Ishikawa (cell line): ENCODE data around the gene LINS1.

Experiments
- CEBPB ChIP-seq: IDR thresholded peaks from 2 replicates; pipeline ENCODE4 v1.6.1; 2012
- CREB1 ChIP-seq: IDR thresholded peaks from 2 replicates; pipeline ENCODE4 v1.6.1; 2012; ENCODE audit warnings: low read depth
- EGR1 ChIP-seq: IDR thresholded peaks from 2 replicates; pipeline ENCODE4 v1.6.1; 2012
- EP300 ChIP-seq: IDR thresholded peaks from 2 replicates; pipeline ENCODE4 v1.6.1; 2012; ENCODE audit warnings: borderline replicate concordance
- FOXM1 ChIP-seq: IDR thresholded peaks from 2 replicates; pipeline ENCODE4 v1.6.1; 2012; ENCODE audit warnings: low read depth, borderline replicate concordance
- NFIC ChIP-seq: IDR thresholded peaks from 2 replicates; pipeline ENCODE4 v1.6.1; 2012
- RAD21 ChIP-seq: IDR thresholded peaks from 2 replicates; pipeline ENCODE4 v1.6.1; 2012; ENCODE audit warnings: low read depth
- TAF1 ChIP-seq: IDR thresholded peaks from 2 replicates; pipeline ENCODE4 v1.6.1; 2012; ENCODE audit warnings: low read depth, mild to moderate bottlenecking
- TCF12 ChIP-seq: IDR thresholded peaks from 2 replicates; pipeline ENCODE4 v1.6.1; 2012; ENCODE audit warnings: low read depth
- TEAD4 ChIP-seq: IDR thresholded peaks from 2 replicates; pipeline ENCODE4 v1.6.1; 2012
- YY1 ChIP-seq: IDR thresholded peaks from 2 replicates; pipeline ENCODE4 v1.6.1; 2012; ENCODE audit warnings: low read depth
- ZBTB7A ChIP-seq: IDR thresholded peaks from 2 replicates; pipeline ENCODE4 v1.6.1; 2012; ENCODE audit warnings: low read depth
- TF ChIP-seq, protein P1 (sequence below): IDR thresholded peaks from 2 replicates; pipeline ENCODE4 v1.6.1; 2012
- TF ChIP-seq, protein P2 (sequence below): IDR thresholded peaks from 2 replicates; pipeline ENCODE4 v1.6.1; 2012; ENCODE audit warnings: low read depth, mild to moderate bottlenecking
- TF ChIP-seq, protein P3 (sequence below): IDR thresholded peaks from 2 replicates; pipeline ENCODE4 v1.6.1; 2012

The LINS1 gene

DNA sequence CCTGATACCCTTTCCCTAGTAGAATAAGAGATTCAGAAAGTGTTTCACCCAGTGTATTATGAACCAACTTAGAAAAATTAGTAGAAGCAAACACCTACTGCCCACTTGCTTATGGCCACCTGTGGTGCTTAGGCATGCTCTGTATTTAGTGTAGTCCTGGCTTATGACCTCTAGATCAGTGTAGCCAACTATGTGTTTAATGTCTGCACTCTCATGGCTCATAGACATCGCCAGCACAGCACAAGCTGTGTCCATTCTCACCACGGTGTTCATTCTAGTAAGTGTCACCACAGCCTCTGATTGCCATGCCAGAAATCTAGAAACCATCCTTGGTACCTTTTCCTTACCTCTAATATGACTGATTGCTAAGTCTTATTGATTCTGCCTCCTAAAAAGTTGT is 14.7 kb upstream of the LINS1 start:
- TF ChIP-seq, protein P1, sequence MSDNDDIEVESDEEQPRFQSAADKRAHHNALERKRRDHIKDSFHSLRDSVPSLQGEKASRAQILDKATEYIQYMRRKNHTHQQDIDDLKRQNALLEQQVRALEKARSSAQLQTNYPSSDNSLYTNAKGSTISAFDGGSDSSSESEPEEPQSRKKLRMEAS = no peak
- TF ChIP-seq CEBPB (no peak), TCF12 (no peak), CREB1 (no peak), NFIC (no peak)
- TF ChIP-seq, protein P2, sequence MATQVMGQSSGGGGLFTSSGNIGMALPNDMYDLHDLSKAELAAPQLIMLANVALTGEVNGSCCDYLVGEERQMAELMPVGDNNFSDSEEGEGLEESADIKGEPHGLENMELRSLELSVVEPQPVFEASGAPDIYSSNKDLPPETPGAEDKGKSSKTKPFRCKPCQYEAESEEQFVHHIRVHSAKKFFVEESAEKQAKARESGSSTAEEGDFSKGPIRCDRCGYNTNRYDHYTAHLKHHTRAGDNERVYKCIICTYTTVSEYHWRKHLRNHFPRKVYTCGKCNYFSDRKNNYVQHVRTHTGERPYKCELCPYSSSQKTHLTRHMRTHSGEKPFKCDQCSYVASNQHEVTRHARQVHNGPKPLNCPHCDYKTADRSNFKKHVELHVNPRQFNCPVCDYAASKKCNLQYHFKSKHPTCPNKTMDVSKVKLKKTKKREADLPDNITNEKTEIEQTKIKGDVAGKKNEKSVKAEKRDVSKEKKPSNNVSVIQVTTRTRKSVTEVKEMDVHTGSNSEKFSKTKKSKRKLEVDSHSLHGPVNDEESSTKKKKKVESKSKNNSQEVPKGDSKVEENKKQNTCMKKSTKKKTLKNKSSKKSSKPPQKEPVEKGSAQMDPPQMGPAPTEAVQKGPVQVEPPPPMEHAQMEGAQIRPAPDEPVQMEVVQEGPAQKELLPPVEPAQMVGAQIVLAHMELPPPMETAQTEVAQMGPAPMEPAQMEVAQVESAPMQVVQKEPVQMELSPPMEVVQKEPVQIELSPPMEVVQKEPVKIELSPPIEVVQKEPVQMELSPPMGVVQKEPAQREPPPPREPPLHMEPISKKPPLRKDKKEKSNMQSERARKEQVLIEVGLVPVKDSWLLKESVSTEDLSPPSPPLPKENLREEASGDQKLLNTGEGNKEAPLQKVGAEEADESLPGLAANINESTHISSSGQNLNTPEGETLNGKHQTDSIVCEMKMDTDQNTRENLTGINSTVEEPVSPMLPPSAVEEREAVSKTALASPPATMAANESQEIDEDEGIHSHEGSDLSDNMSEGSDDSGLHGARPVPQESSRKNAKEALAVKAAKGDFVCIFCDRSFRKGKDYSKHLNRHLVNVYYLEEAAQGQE = no peak

DNA sequence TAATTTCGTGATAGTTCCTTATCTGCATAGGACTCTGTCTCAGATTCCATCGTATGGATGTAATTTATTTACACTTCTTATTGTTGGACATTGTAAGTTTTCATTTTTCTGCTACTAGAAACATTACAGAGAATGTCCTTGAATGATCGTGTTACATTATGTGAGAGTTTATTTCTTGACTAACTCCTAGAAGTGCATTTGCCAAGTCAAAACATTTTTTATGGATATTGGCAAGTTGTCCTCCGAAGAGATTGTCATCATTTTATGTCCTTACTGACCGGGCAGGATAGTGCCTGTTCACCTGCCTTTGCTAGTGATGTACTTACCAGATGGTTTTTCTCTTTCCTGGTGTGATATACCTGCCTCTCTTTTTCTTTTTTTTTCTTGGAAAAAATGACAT is 13.8 kb upstream of the LINS1 start:
- no peak for TF ChIP-seq YY1
- no peak for TF ChIP-seq TAF1

DNA sequence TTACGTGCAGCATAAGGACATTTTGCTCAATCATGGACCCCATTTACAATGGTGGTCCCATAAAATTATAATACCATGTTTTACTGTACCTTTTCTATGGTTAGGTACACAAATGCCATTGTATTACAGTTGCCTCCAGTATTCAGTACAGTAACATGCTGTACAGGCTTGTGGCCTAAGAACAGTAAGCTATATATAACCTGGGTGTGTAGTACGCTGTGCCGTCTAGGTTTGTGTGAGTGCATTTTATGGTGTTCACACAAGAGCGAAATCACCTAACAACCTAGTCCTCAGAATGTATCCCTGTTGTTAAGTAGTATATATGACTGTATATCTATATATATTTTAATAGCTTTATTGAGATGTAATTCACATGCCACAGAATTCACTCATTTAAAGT is 12.9 kb upstream of the LINS1 start:
- TF ChIP-seq FOXM1 (no peak), EP300 (no peak), TCF12 (no peak), YY1 (no peak), EGR1 (no peak)
- TF ChIP-seq, protein P1 = no peak

DNA sequence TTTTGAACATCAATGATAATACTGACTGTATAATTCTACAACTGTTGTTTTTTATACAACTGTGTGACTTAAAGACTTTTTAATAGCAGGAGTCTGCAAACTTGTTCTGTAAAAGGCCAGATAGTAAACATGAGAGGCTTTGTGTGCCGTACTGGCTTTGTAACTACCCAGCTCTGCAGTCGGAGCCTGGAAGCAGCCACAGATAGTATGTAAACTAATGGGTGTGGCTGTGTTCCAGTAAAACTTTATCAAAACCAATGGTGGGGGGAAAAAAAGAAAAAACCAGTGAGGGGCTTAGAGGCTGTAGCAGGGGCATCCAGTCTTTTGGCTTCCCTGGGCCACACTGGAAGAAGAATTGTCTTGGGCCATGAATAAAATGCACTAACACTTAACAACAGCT is 12.4 kb upstream of the LINS1 start:
- TF ChIP-seq ZBTB7A (no peak), NFIC (no peak)

DNA sequence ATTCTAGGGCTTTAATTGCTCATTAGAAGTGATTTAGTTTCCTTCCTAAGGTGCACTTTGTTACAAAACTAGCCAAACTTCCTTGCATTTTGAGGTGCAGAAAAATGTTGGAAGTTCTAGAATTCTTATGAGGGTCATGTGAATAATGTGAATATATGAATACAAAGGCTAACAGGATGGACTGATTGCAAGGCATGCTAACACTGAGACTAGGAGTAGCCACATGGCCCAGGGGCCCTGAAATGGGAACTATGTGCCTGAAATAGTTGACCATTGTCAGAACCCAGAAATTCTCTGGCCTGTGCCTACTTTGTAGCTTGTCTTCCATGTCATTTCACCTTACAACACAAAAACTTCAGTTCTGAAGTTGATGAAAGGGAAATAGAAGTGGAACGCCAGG is 11.2 kb upstream of the LINS1 start:
- TF ChIP-seq, protein P2 = no peak
- TF ChIP-seq CEBPB = no peak

DNA sequence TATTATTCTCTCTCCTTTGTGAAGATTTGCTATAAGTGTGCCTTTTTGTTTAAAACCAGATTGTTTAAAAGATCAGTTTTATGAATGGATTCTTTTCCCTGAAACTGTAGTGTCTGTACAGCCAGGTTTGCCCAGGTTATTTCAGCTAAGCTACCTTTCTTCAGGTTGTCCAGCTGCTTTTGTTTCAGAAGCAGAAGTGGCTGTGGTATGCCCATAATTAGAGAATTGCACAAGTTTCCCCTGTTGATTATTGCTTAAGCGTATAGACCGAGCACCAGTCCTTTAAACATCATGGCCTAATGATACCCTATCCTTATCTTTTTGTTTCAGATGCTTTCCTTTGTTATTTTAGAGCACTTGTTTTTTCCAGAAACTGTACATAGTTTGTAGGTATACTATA is 10.6 kb upstream of the LINS1 start:
- TF ChIP-seq RAD21 (no peak), CEBPB (no peak), NFIC (no peak), FOXM1 (no peak), EP300 (no peak), TEAD4 (no peak), EGR1 (no peak), ZBTB7A (no peak), TAF1 (no peak), TCF12 (no peak), CREB1 (no peak), YY1 (no peak)
- TF ChIP-seq, protein P2 = no peak
- TF ChIP-seq, protein P3, sequence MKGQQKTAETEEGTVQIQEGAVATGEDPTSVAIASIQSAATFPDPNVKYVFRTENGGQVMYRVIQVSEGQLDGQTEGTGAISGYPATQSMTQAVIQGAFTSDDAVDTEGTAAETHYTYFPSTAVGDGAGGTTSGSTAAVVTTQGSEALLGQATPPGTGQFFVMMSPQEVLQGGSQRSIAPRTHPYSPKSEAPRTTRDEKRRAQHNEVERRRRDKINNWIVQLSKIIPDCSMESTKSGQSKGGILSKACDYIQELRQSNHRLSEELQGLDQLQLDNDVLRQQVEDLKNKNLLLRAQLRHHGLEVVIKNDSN = no peak
- TF ChIP-seq, protein P1 = no peak
